ENCODE measurements around the gene IRF5. TPM values are rescaled to one million over a fixed set of nuclear protein-coding genes. Genes with fewer than 3 reads are reported as not detected.

The IRF5 gene
- total and polyA plus RNA-seq, 10 of the 15 experiments (the other 5 are each of a cell fraction or from before 2014, with no cell fraction given): 5.4 to 90.3 (median 61.7) TPM

DNA sequence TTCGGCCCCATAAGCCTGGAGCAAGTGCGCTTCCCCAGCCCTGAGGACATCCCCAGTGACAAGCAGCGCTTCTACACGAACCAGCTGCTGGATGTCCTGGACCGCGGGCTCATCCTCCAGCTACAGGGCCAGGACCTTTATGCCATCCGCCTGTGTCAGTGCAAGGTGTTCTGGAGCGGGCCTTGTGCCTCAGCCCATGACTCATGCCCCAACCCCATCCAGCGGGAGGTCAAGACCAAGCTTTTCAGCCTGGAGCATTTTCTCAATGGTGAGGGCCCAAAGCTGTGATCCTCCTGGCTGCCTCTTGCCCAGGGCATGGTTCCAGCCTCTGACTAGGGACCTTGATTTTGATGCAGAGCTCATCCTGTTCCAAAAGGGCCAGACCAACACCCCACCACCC, 10.1 kb downstream of the IRF5 start:
- CTCF ChIA-PET: interaction anchor here (0.8 to 2.1 kb wide), 10 partner anchors 8 to 143 kb away, joined by 3 to 9 read pairs (median 4); no protein-coding TSS in a partner anchor
- WGBS (ENCODE audit: insufficient coverage, insufficient replicate concordance, low lambda C conversion rate, missing lambda C conversion rate): 93% methylated on average over 9 of the region's 9 CpGs
- Histone ChIP-seq H3K36me3 (ENCODE audit: control insufficient read depth in 2 of 2, insufficient read depth in 2 of 2, low read length in 1 of 2) (peaks cover 45 to 60% of the 10 kb centered on the region in 2 experiments), H3K4me3 (no peak overlapping the region), H2AFZ (ENCODE audit: control insufficient read depth, low read depth, low read length) (no peak overlapping the region), H3K27me3 (replicated peaks in 1 of 2; ENCODE audit: control insufficient read depth in 2 of 2, insufficient read depth in 2 of 2, low read length in 1 of 2) (no peaks in the 10 kb centered on the region), H3K4me2 (ENCODE audit: control insufficient read depth, insufficient read depth) (no peak overlapping the region), H3K79me2 (ENCODE audit: control insufficient read depth, insufficient read depth, low read length) (peaks cover 19% of the 10 kb centered on the region), H3K27ac (ENCODE audit: control insufficient read depth, insufficient read depth) (no peak overlapping the region), H3K9me3 (replicated peaks; ENCODE audit: control insufficient read depth, insufficient read depth, low read length) (no peaks in the 10 kb centered on the region), H3K4me1 (ENCODE audit: control insufficient read depth, insufficient read depth, low read length) (peaks cover 4% of the 10 kb centered on the region; the same call in 1 of the 2 replicates), H4K20me1 (ENCODE audit: control insufficient read depth, insufficient read depth) (no peaks in the 10 kb centered on the region), H3K9ac (ENCODE audit: control insufficient read depth, insufficient read depth, low read length) (no peak overlapping the region)
- no peak for FAIRE-seq
- RAD21 ChIA-PET (ENCODE audit: unreplicated experiment): interaction anchor here (0.9 to 2.6 kb wide), 5 partner anchors 8 to 33 kb away, joined by 3 to 9 read pairs (median 4); no protein-coding TSS in a partner anchor
- no peak for TF ChIP-seq NRF1 (conservative IDR thresholded peaks at IDR 0.05; ENCODE audit: low read depth, low read length)
- TF ChIP-seq SMC3 (IDR thresholded peaks at IDR 0.05; ENCODE audit: borderline replicate concordance, low read length): no peak
- TF ChIP-seq KDM1A (IDR thresholded peaks at IDR 0.05; ENCODE audit: borderline replicate concordance): no peak
- TF ChIP-seq JUND (IDR thresholded peaks at IDR 0.05; ENCODE audit: low read depth, low read length): no peak
- peak; percentile 15; the same call in 1 of the 2 replicates for TF ChIP-seq POLR2AphosphoS5 (IDR thresholded peaks at IDR 0.05; ENCODE audit: low read length)
- no peak for TF ChIP-seq SUPT20H (IDR thresholded peaks at IDR 0.05; ENCODE audit: borderline replicate concordance, control insufficient read depth, low read depth, low read length)
- no peak for ATAC-seq
- in situ Hi-C loops (cut with MboI): no loop called here
- SMC1A ChIA-PET (ENCODE audit: uncharacterized antibody, unreplicated experiment): interaction anchor here (1.1 kb wide), 3 partner anchors 11 to 141 kb away, joined by 3 to 5 read pairs (median 3); no protein-coding TSS in a partner anchor
- no peak for DNase-seq (ENCODE audit: low read depth, low spot score)
- no TSS peak for BruUV-seq (replicated peaks)
- POLR2A ChIA-PET: no interaction called here
- intact Hi-C loops (cut with micrococcal nuclease; ENCODE audit: unreplicated experiment): no loop called here
